GM18517 (cell line): ENCODE results near the gene EML1.
"Not testable (repeated sequence)": the region's sequence is repeated elsewhere in the genome, so short reads cannot be mapped to it uniquely, and the experiment has no call there.

Experiments
- ATAC-seq: cut with Tn5 transposase; IDR thresholded peaks from one replicate; pipeline ENCODE4 v1.9.1; 2021; ENCODE audit warnings: mild to moderate bottlenecking, moderate library complexity; ENCODE audit not compliant: unreplicated experiment

Gene EML1

GRCh38 chr14:99755629-99756603 lies 37.3 kb upstream of the EML1 start:
- no peak for ATAC-seq

- no peak for ATAC-seq
Observed at GRCh38 chr14:99756796-99757195, 36.4 kb upstream of the EML1 start.

DNA sequence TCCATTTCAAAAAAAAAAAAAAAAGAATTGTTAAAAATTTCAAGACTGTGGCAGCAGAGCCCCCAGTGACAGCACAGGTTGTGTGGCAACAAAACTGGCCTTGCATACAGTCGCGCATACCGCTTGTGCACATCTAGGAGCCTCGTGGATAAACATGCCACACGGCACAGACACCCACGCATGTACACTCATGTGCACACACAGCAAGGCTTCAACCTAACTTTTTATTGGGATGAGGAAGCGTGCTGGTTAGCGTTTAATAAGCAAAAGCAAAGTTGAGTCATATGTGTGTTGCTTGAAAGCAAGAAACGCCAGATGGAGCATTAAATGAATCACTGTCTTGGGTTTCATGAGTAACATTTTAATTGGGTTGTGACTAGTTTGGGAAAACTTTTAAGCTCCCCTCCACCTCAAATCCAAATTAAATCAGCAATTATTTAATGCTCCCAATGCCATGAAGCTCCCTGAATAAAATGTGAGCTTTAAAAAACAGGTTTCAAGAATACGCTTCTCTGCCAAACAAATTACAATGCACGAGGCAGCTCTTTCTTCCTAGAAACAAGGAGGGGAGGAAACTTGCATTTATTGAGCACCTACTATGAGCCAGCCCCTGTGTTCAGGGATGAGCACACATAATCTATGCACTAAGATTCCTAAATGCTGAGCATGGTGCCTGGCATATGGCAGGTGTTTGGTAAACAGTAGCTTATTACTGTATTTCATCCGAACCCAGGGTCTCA lies 35.7 kb upstream of the EML1 start:
- ATAC-seq, result no peak

- no peak for ATAC-seq
Observed at GRCh38 chr14:99758121-99758821, 34.9 kb upstream of the EML1 start.

- ATAC-seq, result no peak
Observed at GRCh38 chr14:99758872-99759545, 34.2 kb upstream of the EML1 start.

GRCh38 chr14:99759546-99759925 lies 33.7 kb upstream of the EML1 start:
- no peak for ATAC-seq

DNA sequence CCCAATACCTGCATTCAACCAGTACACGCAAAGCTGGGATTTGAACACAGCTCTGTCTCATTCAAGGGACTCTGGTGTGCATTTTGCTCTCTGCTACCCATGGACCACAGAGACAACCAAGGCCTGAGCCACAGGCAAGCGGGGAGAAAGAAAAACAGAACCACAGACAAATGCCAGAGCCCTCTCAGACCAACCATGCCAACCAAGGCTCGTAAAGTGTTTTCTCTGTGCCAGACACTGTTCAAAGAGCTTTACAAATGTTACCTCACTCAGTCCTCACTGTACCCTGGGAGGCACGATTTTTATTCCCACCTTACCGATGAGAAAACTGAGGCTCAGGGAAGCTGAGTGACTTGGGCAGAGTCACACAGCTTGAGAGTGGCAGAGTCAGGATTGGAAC lies 32.4 kb upstream of the EML1 start:
- ATAC-seq, result no peak

GRCh38 chr14:99762911-99763310 lies 30.3 kb upstream of the EML1 start:
- ATAC-seq, result not testable (repeated sequence)

- ATAC-seq, result no peak
Observed at GRCh38 chr14:99763527-99764221, 29.5 kb upstream of the EML1 start.

GRCh38 chr14:99764222-99764706 lies 28.9 kb upstream of the EML1 start:
- ATAC-seq, result no peak

- ATAC-seq, result no peak
Observed at GRCh38 chr14:99768381-99768780, 24.8 kb upstream of the EML1 start.

GRCh38 chr14:99769123-99769522 lies 24.1 kb upstream of the EML1 start:
- ATAC-seq, result no peak

- ATAC-seq, result no peak
Observed at GRCh38 chr14:99769799-99770198, 23.4 kb upstream of the EML1 start.

DNA sequence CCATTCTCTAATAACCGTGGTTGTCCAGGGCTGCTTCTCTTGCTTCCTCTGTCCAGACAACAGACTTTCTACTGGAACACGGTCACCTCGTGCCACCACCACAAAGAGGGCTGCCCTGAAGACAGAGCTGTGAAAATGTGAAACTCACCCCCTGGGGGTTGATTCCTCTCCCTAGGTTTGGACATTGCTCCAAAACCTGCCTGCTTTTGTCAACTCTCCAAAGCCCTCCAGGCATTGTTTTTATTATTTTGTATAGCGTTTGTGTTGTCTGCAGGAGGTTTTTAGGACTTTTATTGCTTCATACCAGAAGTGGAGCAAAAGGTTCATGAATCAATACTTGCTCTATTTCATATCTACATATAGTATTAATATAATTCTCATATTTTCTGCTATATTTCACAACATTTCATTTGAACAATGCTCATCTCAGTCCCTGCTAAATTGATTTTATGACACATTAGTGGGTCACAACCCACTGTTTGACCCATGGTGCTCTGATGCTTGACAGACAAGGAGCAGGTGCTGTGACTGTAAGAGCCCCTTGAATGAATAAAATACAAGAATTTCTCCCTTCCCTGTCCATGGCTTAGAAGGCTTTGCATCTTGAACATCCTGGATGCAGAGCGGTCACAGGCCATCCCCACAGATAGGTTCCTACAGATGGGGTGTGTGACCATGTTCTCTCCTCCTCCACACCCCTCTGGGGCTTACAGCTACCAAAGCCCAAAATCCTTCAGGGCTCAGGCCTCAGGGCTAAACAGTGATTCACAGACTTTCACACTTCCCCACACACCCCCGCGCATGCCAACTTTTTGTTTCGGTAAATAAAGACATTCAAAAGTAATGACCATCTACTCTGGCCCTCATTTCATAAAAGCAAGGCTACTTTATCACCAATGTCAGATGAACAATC lies 20.6 kb upstream of the EML1 start:
- ATAC-seq, result no peak

- ATAC-seq, result no peak
Observed at GRCh38 chr14:99773521-99774497, 19.4 kb upstream of the EML1 start.

DNA sequence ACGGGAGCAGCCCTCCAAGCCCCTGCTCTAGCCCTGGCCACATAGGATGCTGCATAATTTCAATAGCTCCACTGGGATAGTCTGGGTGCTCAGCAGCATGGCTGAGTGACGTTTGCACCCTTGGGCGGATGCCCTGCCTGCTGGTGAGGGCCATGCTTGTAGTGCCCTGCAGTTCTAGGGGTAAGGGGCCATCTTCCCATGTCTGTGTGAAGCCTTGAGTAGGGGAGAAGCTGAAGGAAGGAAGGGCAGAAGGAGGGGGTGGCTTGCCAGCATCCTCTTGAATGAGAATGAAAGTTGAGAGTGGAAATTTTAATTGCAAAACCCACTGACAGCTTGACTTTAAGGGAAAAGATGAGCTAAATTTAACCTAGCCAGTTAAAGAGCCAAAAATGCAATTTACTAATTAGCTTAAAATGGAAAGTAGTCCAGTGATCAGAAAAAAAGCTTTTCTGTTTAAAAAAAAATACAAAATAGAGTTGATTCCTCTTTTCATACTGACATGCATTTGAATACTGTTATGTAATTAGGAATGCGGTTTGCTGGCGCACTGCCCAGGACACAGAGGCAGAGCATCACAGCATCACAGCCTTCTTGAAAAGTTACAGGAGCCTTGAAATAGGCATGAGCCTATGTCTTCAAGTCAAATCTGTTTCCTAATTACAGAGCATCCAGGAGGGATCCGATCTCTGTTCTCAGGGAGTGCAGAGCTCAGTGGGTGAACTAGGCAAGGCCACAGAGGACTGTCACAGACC lies 18.5 kb upstream of the EML1 start:
- ATAC-seq, result no peak

DNA sequence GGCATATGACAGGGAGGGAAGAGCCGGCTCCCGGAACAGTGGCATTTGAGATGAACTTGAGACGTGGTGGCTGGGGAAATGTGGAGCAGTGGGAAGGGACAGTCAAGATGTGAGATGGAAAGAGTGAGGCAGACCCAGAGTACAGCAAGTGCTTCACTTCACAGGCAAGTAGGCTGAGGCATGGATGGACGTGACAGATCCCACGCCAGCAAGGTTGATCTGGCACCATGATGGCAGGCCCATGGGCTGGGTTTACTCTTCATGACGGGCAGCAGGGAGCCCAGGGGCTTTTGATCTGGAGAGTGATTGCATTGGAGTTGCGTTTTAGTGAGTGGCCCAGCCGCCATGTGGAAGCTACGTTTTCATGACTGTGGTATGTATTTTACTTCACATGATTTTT lies 17.9 kb upstream of the EML1 start:
- ATAC-seq, result no peak
